HG03342 (cell line): ENCODE measurements around the gene GALNT2.

Source experiments
- ATAC-seq: cut with Tn5 transposase; IDR thresholded peaks from one replicate; pipeline ENCODE4 v1.9.1; 2021; ENCODE audit warnings: mild to moderate bottlenecking, moderate library complexity; ENCODE audit not compliant: unreplicated experiment

GALNT2 gene

DNA sequence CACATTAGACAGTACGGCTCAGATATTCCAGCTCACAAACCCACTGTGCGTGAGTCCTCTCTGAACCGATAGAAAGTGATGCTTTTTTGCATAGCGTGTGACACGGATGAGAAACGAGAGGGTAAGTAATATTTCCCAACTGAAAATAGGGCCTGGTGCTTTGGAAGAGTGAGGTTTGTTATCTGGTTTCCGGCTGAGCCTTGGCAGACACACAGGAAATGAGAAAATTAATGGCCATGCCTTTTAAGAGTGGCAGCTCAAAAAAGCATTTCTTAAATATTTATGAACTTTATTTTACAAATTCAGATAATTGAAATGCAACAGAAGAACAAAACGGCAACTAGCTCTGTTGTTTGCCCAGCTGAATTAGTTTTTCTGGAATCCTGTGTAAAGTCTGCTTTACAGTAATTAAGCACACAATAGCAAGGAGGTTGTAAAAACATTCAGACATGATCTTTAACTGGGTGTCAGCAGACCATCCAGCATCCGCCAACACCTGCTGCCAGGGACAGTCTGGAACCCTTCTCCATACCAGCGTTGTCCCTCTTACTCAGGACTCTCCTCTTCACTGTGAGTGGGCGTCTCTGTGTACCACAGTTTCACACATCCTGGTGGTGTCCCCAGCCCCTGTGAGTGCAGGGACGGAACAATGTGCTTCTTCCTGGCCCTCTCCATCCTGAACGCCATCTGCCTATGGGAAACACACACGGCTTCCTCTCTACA, 203.7 kb downstream of the GALNT2 start:
- ATAC-seq: no peak

GRCh38 chr1:230271300-230272035, 204.4 kb downstream of the GALNT2 start:
- no peak for ATAC-seq

- ATAC-seq: no peak
Measured at GRCh38 chr1:230272557-230272956, 205.5 kb downstream of the GALNT2 start.

DNA sequence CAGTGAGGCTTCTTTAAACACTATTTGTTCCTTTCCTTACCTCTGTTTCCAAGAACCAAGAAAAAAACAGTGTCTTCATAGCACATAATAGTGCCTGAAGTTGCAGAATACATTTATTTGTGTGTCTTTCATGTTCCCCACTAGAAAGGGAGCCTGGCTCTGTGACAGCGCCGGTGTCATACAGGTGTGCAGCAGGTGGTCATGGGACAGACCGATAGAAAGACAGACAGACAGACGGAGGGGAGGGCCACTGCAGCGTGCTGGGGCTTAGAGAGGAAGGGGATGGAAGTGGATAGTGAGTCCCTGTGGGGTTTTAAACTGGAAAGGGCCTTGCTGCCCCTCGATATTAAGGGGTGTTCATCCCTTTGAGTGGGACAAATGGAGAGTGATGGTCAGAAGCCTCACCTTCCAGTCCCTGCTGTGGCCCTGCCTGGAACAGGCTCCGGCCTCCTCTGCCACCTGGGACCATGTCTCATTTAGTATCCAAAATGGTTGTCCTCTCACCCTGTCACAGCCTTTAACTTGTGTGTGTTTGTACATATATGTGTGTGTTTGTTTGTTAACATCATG, 206.2 kb downstream of the GALNT2 start:
- ATAC-seq: no peak

GRCh38 chr1:230274254-230274653, 207.2 kb downstream of the GALNT2 start:
- ATAC-seq: no peak

- ATAC-seq: no peak
Measured at GRCh38 chr1:230276401-230276800, 209.4 kb downstream of the GALNT2 start.

GRCh38 chr1:230277201-230278025, 210.4 kb downstream of the GALNT2 start:
- ATAC-seq: no peak

DNA sequence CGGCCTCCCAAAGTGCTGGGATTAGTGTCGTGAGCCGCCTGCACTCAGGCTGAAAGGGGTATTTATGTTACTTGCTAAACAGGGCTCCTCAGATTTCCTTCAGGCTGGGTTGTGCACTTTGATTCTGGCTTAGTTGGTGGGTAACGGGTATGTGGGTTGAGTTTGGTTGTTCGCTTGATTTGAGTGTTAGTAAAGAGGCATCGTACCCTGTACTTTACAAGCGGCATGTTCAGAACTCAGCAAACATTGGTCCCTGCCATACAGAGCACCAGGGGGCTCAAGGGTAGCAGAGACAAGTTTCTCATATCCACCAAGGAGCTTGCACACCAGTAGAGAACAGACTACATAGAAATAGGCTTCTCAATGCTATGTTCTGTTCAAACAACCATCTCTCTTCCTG, 211.3 kb downstream of the GALNT2 start:
- ATAC-seq: no peak

DNA sequence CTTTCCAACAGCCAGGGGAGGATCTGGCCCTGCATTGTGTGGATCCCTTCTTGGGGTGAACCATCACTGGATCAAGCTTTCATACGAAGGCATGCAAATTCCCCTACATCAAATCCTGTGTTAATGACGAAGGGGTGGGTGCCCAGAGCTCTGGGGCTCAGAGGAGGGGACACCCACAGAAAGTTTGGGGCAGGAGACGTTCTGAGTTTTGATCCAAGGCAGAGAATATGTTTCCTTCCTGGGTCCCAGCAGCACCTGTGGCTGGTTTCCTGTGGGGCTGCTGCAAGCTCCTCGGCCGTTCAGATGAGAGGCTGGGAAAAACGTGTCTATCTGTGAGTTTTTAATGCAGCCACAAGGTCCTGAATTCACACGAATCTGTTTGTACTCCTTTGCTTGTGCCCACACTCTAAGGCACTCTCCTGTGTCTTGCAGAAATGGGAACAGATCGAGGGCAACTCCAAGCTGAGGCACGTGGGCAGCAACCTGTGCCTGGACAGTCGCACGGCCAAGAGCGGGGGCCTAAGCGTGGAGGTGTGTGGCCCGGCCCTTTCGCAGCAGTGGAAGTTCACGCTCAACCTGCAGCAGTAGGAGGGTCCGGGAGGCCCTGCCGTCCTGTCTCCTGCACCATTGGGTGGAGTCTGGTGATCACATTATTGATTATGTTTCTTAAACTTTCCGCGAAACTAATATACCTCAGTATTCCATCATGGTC, 212.0 kb downstream of the GALNT2 start:
- no peak for ATAC-seq

- ATAC-seq: no peak
Measured at GRCh38 chr1:230279583-230279945, 212.5 kb downstream of the GALNT2 start.

GRCh38 chr1:230280054-230280795, 213.2 kb downstream of the GALNT2 start:
- no peak for ATAC-seq

DNA sequence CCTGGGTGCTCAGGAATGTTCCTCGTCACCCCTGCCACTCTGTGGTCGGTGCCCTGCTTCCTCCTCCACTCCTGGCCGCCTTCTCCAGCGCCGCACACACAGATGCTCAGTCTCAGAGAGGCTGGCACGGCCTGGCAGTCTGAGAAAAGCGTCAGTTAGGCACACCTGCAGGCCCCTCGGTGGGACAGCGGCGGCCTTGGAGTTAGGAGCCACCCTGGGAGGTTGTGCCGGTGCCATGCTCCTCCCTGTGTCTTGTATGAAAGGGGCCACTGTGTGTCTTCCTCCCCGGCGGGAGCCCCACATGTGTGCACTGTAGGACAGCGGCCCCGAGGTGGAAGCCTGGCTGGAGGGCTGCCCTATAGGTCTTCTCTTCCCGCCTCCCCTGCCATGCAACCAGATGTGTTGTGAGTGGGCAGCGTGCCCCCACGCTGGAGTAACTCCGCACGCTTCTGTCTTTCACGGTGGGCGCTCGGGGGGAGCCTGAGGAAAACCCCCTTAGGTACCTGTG, 213.9 kb downstream of the GALNT2 start:
- no peak for ATAC-seq

- no peak for ATAC-seq
Measured at GRCh38 chr1:230281556-230281955, 214.5 kb downstream of the GALNT2 start.

DNA sequence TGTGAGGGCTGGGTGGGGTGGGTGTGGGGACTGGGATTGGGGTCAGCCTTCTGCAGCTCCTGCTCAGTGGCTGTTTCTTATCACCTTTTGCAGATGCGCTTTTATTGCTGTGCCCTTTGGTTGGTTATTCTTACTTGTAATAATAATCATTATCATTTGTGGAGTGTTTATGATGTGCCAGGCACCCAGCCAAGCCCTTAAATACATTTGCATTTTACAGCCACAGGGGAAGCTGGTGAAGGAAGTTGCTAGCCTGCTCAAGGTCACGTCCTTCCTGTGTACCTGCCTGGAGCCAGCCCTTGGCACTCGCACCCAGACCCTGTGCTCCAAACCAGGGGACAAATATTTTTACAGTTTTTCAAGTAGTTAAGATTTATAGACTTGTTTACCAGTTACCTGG, 215.1 kb downstream of the GALNT2 start:
- ATAC-seq: no peak

DNA sequence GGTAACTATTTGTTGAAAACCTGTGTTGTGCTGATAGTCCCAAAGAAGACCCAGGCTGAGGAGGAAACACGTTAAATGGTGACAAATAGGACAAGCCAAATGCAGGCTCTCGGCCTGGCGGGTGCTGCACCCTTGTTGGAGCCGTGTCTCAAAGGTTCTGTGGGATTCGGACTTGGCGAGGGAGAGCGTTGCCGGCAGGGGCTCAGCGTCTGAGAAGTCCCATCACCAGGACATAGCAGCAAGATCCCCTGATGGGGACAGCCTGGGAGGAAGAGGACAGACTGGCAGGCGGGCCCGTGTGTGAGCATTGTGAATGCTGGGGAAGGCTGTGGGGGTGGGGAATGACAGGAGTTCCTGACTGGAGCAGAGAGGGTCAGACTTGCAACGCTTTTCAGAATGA, 216.6 kb downstream of the GALNT2 start:
- ATAC-seq: no peak

- ATAC-seq: no peak
Measured at GRCh38 chr1:230284891-230285290, 217.9 kb downstream of the GALNT2 start.

DNA sequence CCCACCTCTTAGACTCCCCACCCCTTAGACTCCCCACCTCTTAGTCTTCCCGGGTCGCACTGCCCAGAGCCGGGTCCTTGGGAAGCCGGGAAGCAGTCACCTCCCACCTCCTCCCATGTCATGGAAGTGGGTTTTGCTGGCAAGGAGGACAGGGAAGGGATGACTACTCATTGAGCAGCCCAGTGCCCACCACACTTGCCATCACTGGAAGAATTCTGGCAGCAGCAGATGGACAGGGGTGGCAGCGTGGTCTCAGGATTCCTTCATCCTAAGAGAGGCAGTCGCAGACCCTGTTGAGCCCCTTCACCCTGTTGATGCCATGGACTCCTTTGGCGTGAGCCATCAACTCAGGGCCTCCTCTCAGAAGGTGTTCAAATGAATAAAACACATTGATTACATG, 218.3 kb downstream of the GALNT2 start:
- no peak for ATAC-seq

DNA sequence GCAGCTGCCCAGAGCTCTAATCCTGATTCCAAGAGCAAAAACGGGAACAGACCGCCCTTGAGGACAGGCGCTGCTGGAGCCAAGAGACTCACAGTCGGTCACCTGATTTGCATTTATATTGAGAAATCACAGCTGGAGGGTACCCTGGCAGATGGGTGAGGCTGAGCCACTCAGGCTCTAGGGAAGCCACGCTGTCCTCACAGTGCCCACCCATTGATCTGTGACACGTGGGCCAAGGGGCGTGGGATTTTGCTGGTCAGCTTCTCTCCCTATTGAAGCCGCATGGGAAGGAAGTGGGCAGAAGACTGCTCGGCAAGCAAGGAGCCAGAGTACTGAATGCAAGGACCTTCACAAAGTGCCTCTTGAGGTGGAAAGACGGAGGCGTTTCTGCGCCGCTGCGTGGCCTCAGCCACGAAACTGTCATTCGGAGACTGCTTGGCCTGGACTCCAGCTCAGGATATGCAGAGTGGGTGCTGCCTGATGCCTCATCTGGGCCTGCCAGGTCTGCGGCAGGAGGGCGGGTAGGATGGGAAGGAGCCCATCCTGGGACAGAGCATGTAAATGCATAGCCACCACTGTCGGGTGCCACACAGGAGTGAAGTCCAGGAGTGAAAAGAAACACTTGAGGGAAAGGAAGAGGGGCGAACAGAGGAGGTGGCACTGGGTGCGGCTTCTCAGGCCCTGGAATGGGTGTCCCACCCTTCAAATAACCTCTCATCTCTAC, 219.3 kb downstream of the GALNT2 start:
- no peak for ATAC-seq

GRCh38 chr1:230286890-230287269, 219.8 kb downstream of the GALNT2 start:
- ATAC-seq: no peak
